K562 (cell line): ENCODE results near the gene CGA.

ENCODE experiments used
- ELF4 ChIP-seq: fragments of 450-650 bp; formaldehyde crosslinking; IDR thresholded peaks from 2 replicates; pipeline ENCODE4 v1.4.0; 2022; ENCODE audit warnings: missing genetic modification characterization
- PCBP2 ChIP-seq: fragments of 200-400 bp; formaldehyde crosslinking; IDR thresholded peaks from 2 replicates; pipeline ENCODE4 v1.6.1; 2018; ENCODE audit warnings: low read length, low read depth, mild to moderate bottlenecking, moderate library complexity; ENCODE audit not compliant: poor library complexity, severe bottlenecking
- SIRT6 ChIP-seq: IDR thresholded peaks from one replicate; pipeline ENCODE4 v1.6.1; 2012; ENCODE audit warnings: low read depth, mild to moderate bottlenecking, control low read depth, inconsistent platforms, low read length, moderate library complexity
- ZNF655 ChIP-seq: fragments of 250-450 bp; sonication (Bioruptor Pico); IDR thresholded peaks from 2 replicates; pipeline ENCODE4 v1.5.0; 2021

GRCh38 chr6:87089135-87089534, 5.8 kb downstream of the CGA start:
- TF ChIP-seq SIRT6 (no peak), PCBP2 (no peak), ELF4 (CRISPR knock-in tag) (no peak), ZNF655 (CRISPR knock-in tag) (no peak)
